Stimulated activated CD8-positive, alpha-beta memory T cell treated with anti-CD3 and anti-CD28 coated beads, Interleukin-4, amount 100 ng/mL, for 48 hours (primary cell): ENCODE results near the gene BCL11B.

Experiments used
- DNase-seq: peaks from one replicate; pipeline ENCODE4 v3.0.0-alpha.2; 2020

BCL11B gene

GRCh38 chr14:99131632-99132271 lies 140.2 kb downstream of the BCL11B start:
- DNase-seq = no peak

DNA sequence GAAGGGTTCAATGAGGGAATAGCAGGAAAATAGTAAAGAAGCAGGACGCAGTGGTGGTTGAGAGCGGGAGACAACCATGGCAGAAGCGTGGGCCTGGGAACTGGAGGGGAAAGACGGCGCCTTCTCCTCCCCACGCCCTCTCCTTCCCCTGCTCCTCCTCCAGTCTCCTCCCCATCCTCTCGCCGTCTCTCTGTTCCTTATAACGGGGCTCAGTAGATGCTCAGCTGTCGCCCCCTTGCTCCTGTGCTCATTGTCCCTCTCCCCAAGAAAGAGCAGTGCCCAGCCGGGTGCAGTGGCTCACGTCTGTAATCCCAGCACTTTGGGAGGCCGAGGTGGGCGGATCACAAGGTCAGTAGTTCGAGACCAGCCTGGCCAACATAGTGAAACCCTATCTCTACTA lies 142.0 kb downstream of the BCL11B start:
- DNase-seq = no peak

- no peak for DNase-seq
These were observed 142.7 kb downstream of the BCL11B start for GRCh38 chr14:99129211-99129696.

GRCh38 chr14:99128185-99128584 lies 143.8 kb downstream of the BCL11B start:
- DNase-seq = no peak

DNA sequence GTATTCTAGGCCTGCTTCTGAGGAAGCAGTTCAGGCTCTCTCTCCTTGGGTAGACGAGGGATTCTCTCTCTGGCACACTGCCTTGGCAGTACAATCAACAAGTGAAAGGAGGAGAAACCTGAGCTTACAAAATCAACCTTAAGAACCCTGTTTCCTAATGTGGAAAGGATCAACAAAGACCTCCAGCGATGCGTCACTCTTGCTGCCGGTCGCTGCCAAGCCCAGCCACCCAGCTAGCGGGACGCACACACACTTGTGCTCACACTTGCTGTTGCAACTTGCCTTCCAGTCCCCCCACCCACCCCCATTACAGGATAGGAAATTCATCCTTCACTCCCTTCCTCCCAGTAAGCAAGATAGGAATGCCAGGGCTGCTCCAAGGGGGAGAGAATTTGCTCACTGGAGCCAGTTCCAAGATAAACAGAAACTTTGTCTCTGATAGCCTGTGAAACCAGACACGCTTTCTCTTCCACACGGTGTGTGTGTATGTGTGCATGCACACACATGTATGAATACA lies 144.3 kb downstream of the BCL11B start:
- no peak for DNase-seq

DNA sequence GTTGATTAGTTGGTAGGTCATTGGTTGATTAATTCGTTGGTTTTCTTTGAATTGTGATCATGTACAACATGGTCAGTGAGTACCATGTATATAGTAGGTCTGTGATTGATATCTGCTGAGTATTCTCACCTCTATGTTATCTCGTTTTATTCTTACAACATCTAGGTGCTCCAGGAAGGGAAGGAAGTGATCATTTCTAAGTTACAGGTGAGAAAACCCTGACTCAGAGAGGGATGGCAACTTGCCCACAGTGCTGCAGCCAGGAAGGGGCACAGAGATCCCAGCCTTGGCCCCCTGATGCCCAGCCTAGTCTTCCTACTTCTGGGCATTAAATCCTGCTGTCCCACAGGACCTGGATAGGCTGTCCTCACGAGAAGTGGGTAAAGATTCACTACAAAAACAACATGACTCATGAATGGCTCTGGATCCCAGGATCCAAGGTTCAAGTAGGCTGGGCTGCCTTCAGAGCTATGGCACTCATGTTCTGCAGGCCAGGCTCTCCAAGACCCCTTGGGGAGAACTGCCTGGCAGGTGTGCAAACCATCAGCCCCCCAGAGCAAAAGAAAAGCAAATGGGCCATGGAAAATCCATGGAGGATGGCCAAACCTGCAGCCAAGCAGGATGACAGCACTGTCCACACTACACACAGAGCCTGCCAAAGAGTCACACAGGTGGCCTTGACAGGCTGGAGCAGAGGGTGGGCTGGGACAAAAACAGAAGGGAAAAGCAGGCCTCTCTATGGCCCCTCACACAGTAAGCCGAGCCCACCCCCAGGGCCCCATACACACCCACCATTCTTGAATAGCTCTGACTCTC lies 146.2 kb downstream of the BCL11B start:
- DNase-seq = no peak

- no peak for DNase-seq
These were observed 146.9 kb downstream of the BCL11B start for GRCh38 chr14:99125113-99125512.

DNA sequence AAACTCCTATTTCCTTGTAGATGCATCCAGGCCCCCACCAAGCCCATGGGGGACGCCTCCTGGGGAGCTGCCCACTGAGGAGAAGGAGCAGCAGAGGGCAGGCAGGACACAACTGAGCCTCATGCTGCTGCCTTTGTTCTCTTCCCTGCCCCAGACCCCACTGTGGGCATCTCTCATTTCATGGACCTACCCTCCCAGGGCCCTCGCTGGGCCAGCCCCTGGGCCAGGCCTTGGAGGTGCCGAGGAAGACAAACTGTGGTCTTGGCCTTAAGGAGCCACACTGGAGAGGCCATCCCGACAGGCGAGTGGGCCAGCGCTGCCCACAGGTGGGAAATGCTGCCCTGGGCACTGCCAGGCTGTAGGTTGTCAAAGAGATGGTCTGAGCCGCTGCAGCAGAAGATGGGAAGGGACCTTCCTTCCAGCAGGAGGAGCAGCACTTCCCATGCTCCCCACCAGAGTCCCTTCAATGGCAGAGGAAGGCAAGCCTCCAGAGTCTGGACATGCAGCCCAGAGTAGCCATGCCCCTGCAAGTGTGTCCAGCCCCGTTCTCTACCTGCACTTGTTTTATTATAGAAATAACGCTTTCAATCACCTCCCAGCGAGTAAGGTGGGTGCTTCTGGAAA lies 147.4 kb downstream of the BCL11B start:
- DNase-seq = no peak

DNA sequence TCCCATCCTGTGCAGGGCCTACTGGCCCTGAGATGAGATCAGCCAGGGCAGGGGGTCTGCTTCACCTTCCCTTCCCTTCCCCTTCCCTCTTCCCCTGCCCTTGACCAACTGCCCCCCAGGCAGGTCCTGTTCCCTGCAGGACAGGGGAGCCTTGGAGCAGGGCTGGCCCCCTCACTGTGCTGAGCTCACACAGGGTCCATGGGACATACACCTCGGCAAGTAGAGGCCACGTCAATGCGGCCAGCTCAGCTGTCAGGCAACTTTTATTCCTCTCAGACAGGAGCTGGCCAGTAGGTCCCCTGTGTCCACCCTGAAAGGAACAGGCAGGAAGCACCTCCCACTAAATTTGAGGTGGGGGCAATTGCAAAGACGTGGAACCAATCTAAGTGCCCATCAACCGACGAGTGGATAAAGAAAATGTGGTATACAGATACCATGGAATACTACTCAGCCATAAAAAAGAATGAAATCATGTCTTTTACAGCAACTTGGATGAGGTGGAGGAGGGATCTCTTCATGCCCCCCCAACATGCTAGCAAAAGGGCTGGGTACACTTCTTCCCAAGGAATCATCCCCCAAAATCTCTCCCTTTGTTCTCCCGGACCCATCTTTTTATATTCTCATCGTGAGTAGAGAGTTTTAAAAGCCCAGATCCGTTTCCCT lies 148.7 kb downstream of the BCL11B start:
- no peak for DNase-seq

DNA sequence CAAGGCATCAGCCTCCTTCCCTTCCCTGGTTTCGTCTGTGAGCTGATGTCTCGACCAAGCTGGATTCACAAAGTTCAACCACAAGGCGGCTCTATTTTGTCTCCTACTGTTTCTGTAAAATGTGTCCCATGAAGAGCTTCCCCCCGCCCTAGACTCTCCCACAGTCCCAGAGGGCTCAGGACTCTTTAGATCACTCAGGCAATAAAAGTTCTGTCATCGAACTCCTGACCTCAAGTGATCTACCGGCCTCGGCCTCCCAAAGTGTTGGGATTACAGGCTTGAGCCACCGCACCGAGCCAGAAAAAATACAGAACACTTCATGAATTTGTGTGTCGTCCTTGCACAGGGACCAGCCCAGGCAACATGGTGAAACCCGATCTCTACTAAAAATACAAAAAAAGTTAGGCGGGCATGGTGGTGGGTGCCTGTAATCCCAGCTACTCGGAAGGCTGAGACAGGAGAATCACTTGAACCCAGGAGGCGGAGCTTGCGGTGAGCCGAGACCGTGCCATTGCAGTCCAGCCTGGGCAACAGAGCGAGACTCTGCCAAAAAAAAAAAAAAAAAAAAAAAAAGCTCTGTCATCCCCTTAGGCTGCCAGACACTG lies 149.4 kb downstream of the BCL11B start:
- no peak for DNase-seq

DNA sequence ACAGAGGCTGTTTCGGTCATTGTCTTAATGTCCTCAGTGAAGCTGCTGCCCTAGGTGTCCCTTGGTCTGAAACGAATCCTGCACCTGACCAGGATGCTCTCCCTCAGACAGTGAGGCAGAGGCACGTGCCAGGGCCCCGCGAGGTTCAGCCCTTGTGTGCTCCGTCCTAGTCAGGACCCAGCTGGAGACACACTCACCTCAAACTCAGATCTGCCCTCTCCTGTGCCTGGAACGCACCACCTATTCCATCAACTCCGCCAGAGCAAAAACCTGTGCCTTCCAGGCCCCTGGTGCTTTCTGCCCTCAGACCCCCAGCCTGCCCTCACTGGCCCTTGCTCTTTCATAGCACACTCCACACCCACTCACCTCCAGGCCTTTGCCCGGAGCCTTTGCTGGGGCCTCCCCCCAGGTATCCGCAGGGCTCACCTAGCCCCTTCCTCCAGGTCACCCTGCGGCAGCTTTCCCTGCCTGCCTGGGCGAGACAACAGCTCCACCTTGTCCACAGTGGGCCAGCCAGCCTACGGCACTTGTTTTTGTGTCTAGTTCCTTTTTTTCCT lies 150.6 kb downstream of the BCL11B start:
- no peak for DNase-seq

DNA sequence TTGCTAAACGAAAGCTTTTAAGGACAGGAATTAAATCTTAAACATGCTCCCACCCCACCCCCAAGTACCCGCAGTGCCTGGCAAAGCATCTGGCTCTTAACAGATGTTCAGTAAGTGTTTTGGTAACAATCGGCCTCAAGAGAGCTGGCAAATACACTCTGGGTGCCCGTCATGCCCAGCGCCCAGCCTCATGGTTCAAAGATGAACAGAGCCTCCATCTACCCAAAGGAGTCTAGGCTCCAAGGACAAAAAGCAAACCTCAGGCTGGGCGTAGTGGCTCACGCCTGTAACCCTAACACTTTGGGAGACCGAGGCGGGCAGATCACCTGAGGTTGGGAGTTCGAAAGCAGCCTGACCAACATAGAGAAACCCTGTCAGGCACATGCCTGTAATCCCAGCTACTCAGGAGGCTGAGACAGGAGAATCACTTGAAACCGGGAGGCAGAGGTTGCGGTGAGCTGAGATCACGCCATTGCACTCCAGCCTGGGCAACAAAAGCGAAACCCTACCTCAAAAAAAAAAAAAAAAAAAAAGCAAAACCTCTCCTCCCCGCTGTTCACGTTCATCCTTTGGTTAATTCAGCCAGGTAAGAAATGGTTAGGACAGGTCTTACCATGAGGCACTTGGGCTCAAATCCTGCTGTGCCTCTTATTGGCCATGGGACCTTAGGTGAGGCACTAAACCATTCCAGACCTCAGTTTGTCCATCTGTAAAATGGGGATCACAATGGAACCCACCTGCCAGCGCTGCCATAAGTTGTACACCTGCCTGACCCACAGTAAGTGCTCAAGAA lies 151.3 kb downstream of the BCL11B start:
- DNase-seq = no peak

GRCh38 chr14:99119554-99120525 lies 152.2 kb downstream of the BCL11B start:
- DNase-seq = no peak
